LoVo (cell line): Measurements from ENCODE around the gene ATP8B3.
A peak's percentile ranks its signal among the peaks of the same experiment; 100 is the strongest.

Source experiments
- DNase-seq: peaks from one replicate; pipeline ENCODE4 v3.0.0-alpha.2; 2016; ENCODE audit warnings: low spot score

Gene ATP8B3

DNA sequence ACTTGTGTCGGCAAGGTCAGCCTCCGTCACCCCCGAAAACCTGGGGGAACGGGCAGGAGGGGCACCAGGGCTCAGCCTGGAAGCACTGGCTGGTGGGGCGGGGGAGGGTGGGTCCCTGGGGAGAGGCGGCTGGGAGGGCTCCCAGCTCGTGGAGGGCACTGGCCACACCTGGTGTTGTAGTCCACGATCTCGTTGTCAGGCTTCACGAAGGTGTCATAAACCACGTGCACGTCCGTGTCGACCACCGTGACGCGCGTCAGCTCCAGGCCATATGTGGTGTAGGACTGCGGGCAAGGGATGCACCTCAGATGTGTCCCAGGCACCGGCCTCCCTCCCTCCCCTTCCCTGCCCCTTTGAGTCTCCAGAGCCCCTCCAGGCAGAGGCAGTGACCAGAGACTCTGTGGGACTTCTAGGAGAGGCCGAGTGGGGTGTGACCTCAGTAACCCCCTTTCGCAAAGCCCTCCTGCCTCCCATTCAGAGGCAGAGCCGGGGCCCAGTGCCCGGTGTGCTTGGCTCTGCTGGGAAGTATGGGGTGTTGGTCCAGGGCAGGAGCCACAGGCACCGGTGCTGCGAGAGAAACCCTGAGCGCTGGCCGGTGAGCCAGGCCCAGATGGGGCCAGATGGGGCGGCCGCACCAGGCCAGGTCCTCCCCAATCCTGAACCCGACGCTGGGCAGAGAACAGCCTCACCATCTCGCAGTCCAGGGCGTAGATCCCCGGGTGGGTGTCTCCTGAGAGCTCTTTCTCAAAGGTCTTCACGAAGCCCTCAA is 4.6 kb upstream of the ATP8B3 start:
- DNase-seq, result no peak

DNA sequence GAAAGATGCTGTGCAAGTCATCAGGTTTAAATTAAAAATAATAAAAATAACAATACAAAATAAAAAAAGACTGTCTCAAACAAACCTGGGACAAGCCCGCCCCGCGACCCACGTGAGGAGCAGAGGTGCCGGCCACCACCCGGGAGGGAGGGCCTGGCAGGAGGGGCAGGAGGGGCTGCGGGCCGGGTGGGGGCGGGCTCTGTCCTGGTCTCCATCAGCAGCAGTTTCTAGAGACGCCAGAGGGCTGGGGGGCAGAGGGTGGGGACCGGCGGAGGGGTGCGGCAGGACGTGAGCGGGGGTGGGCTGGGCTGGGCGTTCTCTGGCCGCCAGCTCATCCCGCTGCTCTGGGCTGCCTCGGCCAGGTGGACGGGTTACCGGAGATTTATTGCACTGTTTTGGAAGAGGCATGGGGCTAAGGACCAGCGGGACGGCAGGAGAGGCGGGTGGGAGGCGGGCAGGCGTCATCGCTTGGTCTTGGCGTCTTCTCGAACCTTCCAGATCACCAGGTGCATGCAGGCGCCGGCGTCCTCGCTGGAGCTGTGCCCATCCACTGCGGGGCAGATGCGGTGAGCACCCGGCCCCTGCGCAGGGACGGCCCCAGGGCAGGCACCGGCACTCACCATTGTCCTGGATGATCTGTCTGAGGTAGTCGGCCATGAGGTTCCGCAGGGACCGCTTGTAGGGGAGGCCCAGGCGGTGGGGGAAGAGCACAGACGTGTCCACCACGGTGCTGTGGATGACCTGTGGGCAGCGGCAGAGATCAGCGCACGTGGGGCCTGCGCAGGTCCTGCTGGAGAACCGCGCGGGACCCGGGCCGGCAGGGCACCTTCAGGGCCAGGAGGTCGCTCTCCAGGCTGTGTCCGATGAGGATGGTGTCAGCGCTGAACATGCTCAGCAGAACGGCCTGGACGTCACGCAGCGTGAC is 3.8 kb upstream of the ATP8B3 start:
- DNase-seq, result no peak

DNA sequence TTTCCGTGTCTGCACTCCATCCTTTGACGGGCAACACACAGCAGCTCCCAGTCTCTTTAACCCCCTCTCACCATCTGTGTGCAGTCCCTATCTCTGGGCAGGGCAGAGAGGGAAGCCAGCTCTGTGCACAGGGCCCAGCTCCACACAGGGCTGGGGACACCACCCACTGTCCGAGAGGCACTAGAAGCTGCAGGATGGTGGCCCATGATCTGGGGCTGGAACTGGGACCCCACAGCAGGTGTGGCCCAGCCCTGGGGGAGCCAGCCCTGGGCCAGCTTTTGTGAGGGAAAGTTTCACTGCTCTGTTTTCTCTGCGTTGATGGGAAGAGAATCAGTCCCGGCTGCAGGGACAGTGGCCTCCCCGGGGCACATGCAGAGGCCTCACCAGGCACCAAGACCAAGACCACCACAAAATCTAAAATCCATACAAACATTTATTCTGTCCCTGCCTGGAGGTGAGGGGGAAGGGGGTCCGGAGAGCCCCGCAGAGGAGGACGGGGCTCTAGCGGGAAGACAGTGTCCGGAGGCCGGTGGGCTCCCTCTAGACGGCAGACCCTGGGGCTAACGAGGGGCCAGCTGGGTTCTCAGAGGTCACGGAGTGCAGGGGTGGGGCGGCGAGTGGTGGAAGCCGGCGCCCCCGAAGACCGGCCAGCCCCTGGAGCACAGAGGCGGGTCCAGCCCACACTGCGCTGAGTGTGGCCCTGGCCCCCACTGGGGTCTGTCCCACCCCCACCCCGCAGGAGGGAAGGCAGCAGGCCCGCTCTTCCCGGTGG is 2.9 kb upstream of the ATP8B3 start:
- no peak for DNase-seq

DNA sequence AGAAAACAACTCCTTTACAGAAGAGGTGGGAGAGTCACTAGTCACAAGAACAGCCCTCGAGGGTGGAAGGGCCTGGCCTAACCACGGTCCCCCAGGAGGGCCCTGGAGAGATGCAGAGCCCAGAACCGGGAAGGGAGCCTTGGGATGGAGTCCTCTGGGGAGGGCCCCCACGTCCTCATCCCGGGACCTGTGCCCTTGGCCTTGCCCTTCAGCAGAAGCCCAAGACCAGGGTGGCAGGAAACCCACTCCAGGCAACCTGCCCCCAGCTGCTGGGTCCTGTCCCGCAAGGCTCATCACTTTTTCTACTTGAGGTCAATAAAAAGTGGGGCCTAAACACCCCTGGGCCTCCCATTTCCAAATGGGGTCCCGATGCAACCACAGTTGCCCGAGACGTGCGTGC is 2.3 kb upstream of the ATP8B3 start:
- no peak for DNase-seq

DNA sequence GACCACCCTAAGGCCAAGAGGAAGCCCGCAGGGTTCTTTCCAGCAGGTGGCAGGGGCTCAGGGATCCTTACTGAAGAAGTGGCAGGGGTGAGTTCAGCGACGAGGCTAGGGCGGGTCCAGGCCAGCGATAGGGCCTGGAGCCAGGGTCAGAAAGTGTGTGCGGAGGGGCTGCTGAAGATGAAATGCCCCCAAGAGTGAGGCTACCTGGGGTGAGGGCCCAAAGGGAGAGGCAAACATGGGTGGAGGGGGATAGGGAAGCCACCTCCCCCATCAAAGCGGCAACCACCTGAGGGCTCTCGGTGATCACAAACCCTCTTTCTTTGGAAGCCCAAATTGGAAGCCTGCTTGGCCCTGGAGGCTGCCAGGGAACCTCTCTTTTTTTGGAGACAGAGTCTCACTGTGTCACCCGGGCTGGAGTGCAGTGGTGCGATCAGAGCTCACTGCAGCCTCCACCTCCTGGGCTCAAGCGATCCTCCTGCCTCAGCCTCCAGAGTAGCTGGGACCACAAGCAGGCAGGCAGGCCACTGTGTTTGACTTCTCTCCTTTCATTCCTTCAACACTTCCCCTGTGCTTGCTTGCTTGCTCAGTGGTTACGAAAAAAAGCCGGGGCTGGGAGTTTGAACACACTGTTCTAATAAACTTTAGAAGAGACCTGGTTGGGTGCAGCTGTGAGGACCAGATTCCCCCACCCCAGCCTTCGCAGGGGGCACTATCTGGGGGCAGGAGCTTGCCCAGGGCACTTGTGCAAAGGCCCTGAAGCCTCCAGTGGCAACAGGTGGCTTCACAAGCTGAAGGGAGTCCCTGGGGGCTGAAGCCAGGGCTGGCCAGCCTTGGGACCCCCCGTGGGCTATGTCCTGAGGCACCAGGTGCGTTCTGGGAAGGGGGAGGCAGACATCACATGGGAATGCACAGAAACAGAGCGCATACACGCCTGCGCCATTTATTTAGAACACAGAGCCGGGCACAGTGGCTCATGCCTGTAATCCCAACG is 1.4 kb upstream of the ATP8B3 start:
- DNase-seq, result no peak

DNA sequence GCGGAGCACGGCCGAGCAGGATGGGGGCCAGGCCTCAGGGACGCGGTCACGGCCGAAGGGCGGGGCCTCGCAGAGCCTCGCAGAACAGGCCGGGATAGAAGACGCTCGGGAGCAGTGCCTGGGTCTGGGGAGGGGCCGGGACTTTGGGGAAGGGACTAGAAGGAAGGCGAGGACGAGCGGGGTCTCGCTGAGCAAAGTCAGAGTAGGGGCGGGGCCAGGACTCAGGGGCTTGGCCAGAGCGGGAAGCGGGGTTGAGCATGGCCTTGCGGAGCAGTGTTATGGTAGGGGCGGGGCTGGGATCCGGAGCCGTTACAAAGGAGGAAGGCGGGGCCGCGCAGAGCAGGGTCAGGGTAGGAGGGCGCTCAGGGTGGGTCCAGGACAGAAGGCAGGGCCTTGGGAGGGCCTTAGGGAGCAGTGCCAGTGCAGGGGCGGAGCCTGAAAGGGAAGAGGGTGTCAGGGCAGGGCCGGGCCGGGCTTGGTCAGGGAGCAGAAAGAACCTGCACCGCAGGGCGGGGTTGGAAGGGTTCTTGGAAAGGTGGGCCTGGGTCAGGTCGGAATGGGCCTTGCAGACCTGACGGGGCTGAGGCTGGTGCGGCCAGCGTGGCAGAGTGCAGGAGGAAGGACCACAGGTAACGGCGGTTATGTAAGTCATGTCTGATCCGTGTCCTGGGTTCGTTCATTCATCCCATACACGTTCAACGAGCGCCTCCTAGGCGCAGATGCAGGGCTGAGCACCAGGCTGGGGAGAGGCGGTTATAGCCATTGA is 533 bp upstream of the ATP8B3 start:
- peak; percentile 96 for DNase-seq

DNA sequence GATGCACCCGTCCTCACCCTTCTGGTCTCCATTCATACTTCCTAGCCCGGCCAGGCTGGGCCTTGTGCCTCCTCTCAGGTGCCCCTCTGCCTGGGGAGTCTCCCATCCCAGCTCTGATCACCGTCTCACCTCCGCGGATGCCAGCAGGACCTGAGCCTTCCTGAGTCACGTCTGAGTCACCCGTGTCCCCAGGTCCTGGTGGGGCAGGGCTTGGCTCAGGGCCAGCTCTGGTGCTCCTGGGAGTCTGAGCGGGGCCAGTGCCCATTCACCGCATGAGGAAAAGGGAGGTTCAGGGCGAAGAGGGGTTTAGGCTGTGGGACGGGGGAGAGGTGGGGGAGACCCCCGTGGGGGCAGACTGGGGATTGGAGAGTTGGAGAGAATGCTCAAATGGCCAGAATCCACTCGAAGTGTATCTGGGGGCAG is 593 bp downstream of the ATP8B3 start:
- DNase-seq, result peak; percentile 93

DNA sequence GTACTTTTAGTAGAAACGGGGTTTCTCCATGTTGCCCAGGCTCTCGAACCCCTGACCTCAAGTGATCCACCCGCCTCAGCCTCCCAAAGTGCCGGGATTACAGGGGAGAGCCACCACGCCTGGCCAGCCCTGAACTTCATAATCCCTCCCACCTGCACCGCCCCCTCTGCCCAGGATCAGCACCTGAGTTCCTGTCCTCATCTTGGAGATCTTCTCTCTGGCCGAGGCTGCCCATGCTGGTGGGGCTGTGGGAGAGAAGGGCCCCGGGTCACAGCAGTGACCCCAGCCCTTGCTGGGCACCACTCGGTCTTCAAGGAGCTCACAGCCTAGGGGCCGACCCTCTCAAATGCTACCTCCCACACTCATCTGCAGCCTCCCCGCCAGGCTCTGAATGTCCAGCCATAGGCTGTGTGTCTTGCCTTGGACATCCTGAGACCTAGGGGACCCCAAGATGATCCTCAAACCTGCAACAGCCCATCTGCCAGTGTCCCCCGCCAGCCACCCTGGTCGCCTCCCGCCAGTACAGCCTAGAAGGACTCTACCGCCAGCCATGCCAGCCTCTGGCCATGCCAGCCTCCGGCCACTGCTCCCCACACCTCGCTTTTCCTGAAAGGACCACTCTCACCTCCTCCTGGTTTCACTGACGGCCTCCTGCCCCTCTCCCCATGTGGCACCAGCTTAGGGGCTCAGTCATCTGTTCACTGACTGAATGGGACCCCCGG is 1.5 kb downstream of the ATP8B3 start:
- no peak for DNase-seq

DNA sequence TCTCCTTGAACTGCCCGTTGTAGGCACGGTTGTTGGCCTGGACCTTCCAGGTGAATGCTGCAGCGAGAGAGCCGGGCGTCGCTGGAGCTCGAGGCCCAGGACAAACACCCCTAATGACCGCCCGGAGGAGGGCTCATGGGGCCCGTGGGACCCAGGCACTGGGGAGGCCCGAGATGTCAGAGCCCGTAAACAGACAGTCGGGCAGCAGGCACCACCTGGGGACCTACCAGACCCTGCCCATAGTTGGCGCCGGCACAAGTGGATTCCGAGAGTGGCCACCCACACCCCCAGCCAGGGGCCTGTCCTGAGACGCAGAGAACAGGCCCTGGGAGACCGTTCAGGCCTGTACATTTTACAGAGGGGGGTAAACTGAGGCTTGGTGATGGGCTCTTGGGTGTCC is 2.4 kb downstream of the ATP8B3 start:
- DNase-seq, result no peak

DNA sequence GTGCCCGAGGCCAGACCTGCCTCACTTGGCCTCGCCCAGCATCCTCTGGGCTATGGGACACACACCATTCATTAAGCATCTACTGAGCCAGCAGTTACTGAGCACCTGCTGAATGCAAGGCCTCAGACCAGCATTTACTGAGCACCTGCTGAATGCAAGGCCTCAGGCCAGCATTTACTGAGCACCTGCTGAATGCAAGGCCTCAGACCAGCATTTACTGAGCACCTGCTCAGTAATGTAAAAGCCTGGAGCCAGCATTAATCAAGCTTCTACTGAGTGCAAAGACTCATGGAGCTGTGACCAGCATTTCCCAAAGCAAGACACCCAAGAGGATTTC is 3.7 kb downstream of the ATP8B3 start:
- no peak for DNase-seq

DNA sequence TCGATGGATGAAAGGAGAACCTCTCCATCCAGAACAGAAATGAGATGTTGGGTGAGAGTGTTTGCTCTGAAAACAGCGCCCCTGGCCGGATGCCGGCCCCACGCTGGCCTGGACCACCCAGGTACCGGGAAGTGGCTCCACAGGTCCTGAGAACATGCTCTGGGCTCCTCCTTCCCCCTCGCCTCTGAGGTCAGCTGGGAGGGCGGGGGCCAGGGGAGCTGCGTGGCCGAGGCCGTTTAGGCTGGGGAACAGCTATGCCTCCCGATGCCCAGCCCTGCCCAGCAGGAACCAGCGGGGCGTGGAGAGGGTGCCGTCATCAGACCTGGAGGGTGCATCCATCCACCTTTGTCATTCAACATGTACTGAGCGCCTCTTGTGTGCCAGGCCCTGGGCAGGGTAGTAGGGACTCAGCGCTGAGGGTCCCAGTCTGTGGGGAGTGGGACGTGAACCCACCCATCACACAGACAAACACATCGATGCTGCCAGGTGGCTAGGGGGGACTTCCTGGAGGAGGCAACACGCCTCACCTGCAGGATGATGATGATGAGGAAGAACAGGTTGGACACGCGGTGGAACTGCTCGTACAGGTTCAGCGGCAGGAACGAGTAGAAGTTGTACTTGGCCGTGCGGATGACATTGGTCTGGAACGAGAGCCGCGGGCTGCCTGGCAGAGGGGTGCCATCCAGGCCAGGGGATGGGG is 4.2 kb downstream of the ATP8B3 start:
- no peak for DNase-seq

DNA sequence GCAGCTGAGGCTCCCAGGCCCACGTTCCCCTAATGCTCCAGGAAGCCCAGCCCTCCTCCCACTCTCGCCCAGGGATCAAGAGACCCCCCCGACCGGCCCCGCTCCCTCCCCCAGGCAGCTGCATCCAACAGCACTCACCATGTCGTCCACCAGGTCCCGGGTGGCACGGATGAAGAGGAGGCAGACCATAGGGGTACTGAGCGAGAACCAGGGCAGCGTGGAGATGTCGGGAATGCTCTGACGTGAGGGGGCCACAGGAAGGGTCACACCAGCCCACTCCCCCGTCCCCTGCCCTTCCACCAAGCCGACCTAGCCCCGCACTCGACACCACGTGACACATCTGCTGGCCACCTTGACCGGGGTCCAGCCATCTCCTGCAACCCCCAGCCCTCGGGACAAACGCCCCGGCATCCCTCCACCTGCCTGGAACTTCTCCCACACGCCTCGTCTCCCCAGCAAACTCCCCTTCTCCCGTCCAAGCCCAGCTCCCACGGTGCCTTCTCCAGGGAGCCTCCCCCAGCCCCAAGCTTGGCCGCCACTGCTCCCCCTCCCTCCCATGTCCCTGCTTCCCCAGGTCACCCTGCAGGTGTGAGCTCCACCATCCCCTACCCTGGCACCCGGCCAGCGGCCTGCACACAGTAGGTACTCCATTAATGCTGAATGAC is 4.9 kb downstream of the ATP8B3 start:
- DNase-seq, result no peak

DNA sequence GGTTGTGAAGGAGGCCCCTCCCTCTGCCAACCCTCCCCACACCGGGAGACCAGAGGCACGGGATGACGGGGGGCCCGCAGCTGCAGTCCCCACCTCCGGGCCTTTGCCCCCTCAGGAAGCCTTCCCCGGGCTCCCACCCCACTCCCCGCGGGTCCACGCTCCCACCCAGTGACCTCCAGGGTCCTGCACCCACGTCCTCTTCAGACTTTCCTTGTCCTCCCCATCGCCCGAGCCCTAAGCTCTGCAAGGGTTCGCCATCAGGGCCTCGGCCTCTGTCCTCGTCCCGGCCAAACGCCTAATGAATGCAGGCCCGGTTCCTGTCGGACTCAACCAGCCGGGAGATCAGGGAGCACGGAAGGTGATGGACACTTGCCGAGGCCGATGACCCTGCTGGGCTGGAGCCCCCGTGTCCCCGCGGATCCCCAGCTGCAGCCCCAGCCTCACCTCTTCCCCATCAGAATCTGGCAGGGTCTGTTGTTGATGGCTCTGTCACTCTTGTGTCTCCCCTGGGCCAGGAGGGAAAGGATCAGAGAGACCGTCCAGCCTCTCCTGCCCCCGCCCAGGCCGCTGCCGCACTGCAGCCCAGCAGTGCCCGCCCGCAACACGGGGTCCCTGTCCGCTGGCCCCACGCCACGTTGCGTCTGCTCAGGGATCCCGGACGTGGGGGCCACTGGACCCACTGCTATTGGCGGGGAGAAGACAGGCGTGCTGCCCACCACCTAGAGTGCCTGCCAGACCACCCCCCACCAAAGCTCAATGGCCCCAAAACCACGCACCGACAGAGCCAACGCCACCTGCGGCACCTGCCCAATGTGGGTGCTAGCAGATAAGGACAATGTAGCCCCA is 5.7 kb downstream of the ATP8B3 start:
- DNase-seq, result no peak

DNA sequence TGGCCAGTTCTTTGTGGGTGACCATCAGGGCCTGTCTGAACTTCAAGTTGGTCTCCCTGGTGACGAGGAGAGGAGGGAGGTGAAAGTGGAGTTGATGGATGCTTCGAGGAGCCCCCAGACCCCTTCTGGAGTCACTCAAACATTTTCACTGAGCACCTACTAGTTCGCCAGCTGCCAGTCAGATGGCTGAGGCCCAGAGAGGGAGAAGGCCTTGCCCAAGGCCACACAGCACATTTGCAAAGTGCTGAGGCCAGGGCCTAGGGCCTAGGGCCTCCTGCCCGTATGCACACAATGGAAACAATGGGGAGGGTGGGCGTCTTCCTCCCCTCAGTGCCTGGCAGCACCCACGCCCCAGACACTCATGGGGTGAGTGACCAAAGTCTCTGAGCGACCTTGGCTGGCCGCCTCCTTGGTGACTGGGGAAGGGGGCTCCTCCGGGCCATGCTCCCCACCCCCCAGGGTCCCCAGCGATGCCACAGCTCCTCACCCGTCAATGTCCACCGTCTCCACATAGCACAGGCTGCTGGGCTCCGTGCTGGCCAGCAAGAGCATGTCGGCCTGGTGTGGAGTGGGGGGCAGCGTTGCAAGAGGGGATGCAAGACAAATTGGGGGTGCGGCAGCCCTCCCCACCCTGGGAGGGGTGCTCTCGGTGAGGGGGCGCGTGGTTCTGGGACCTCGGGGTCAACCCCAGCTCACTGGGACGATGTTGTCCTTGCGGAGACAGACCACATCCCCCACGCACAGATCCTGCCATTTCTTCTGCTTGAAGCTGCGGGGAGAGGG is 6.5 kb downstream of the ATP8B3 start:
- DNase-seq, result no peak

DNA sequence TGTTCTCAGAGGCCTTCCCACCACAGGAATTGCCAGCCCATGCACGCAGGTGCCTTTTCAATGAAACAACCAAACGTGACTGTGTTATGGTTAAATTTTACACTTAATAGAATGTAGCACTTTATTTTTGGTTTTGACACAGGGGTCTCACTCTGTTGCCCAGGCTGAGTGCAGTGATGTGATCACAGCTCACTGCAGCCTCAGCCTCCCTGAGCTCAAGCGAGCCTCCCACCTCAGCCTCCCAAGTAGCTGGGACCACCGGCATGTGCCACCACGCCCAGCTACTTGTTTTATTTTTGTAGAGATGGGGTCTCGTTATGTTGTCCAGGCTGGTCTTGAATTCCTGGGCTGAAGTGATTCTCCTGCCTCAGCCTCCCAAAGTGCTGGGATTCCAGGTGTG is 7.2 kb downstream of the ATP8B3 start:
- no peak for DNase-seq

DNA sequence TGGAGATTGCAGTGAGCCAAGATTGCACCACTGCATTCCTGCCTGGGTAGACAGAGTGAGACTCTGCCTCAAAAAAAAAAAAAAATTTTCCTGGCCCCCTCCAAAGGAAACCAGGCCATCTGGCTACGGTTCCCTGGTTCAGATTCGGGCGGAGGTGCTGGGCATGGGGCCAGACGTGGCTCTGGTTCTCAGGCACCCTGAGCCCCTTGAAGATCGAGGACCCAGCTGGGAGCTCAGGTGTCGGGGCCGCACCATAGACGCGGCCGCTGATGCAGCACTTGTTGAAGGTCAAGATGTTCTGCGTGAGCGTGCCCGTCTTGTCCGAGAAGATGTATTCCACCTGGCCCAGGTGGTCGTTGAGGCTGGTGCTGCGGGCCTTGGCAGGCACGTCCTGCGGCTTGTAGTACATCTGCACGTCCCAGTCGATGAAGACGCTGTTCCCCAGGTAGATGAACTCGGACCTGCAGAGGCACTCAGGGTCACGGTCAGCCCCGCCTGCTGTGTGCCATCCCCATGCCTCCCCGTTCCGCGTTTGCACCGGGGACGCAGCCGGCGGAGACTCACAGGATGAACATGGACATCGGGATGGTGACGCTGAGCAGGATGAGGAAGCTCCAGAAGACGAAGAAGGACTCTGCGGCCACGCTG is 12.3 kb downstream of the ATP8B3 start:
- no peak for DNase-seq
